ENCODE measurements around the gene MAG.
"Not testable (repeated sequence)": the region's sequence is repeated elsewhere in the genome, so short reads cannot be mapped to it uniquely, and the experiment has no call there.

Gene MAG

DNA sequence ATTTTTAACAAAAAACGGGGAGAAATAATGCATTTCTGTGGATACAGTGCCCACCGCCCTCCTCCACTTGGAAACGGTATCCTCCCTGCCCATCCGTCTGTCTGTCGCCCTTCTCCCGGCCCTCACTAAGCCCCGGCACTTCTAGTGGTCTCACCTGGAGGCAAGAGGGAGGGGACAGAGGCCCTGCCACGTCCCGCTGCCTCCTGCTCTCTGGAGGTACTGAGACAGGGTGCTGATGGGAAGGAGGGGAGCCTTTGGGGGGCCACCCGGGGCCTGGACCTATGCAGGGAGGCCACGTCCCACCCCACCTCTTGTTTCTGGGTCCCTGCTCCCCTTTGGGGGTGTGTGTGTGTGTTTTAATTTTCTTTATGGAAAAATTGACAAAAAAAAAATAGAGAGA lies 12.6 kb upstream of the MAG start:
- DNase-seq (ENCODE audit: low read depth in 2 of 3, low spot score in 2 of 3): no peak

DNA sequence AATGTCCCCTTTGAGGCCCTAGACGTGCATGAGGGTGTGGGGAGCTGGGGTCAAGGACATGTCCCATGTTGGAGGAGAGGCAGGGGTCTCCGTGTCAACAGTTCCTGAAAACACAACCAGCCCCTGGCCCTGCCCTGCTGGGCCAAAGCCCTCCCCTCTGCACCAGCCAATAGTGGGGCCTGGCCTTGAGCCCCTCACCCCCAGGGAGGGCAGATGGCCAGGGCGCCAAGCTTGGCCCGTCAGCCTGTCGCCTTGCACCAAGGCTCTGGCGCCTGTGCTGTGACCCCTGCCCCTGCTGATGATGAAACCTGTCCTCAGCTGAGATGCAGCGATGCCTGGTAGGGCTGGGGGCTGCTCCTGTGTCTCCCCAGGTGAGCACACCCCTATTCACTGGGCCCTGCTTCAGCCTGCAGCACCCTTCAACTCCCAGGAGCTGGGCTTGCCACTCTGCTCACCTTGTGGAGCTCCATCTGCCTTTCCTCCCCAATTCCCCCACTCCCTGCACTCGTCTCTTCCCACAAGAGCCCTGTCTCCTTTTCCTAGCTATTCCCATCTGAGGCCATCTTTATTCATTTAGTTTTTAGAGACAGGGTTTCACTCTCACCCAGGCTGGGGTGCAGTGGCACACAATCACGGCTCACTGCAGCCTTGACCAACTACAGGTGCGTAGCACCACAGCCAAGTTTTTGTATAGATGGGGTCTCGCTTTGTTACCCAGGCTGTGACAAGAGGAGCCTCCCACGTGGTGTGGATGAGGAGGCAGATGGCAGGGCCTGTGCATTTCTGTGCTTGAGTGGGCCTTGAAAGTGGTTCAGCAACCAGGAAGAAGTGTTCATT lies 11.8 kb upstream of the MAG start:
- no peak for DNase-seq (ENCODE audit: low read depth in 2 of 3, low spot score in 2 of 3)

DNA sequence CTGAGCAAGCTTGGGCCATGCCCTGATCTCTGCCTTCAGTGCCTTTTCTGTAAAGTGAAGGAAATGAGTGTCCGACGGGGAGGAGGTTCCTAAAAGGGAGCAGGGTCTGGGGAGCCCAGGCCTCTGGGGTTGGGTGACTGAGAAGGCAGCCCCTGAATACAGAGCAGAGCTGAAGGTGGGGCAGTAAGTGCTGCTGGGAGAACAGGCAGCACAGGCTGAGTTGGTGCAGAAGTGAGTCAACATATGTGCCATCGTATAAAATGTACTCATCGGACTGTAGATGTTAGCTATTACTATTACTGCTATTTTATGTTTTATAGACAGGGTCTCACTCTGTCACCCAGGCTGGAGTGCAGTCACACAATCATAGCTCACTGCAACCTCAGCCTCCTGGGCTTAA lies 10.7 kb upstream of the MAG start:
- DNase-seq (ENCODE audit: low read depth in 2 of 3, low spot score in 2 of 3): no peak

DNA sequence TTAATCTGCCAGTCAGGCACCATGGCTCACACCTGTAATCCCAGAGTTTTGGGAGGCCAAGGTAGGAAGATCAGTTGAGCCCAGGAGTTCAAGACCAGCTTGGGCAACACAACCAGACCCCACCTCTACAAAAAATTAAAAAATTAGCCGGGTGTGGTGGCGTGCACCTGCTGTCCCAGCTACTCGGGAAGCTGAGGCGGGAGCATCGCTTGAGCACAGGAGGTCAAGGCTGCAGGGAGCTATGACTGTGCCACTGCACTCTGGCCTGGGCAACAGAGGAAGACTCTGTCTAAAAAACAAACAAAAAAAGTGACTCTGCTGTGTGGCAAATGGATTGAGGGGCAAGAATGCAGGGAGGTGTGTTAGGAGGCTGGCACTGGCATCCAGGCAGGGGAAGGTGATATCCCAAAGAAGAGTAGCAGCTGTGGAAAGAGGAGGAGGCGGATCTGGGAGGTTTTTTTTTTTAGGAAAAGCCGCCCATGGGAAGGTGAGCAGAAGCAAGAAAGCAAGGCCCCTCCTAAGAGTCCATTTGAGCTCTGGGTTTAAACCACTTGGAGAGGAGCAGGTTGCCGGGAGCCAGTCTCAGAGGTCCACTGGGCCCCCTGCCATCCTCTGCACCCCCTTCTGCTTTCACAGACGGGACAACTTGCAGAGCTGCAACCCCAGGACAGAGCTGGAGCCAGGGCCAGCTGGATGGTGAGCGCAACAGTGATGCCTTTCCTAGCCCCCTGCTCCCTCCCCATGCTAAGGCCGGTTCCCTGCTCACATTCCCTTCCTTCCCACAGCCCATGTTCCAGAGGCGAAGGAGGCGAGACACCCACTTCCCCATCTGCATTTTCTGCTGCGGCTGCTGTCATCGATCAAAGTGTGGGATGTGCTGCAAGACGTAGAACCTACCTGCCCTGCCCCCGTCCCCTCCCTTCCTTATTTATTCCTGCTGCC lies 7.5 kb upstream of the MAG start:
- DNase-seq (ENCODE audit: low read depth in 2 of 3, low spot score in 2 of 3): no peak

DNA sequence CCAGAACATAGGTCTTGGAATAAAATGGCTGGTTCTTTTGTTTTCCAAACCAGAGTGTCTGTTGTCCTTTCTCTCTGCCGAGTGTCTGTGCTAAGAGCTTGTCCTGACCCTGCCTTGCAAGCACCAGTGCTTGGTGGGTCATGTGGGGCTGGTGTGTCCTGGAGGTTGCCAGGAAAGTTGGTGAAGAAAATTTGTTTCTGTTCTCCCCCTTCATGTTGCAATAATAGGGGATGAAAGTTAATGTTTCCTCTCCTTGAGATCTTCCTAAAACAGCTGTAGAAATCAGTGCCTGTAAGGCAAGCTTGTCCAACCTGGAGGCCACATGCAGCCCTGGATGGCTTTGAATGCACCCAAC lies 6.9 kb upstream of the MAG start:
- DNase-seq (ENCODE audit: low read depth in 2 of 3, low spot score in 2 of 3): no peak

DNA sequence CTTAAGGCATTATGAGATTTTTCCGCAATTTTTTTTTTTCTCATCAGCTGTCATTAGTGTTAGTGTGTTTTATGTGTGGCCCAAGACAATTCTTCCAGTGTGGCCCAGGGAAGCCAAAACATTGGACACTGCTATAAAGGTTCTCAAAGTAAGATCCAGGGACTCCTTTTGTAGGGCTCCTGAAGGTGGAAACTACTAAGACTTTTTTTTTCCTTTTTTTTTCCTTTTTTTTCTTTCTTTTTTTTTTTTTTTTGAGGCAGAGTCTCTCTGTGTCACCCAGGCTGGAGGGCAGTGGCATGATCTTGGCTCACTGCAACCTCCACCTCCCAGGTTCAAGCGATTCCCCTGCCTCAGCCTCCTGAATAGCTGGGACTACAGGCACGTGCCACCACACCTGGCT lies 6.5 kb upstream of the MAG start:
- DNase-seq (ENCODE audit: low read depth in 2 of 3, low spot score in 2 of 3): not testable (repeated sequence)

DNA sequence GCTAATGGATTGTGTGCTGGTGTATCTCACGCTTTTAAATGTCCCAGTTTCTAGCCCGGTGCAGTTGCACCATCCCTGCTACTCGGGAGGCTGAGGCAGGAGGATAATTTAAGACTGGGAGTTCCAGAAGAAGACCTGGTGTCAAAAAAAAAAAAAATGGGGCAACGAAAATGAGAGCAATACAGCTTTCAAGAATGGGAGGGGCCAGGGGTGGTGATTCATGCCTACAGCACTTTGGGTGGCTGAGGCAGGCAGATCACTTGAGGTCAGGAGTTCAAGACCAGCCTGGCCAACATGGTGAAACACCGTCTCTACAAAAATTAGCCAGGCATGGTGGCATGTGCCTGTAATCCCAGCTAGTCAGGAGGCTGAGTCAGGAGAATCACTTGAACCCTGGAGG lies 5.9 kb upstream of the MAG start:
- DNase-seq (ENCODE audit: low read depth in 2 of 3, low spot score in 2 of 3): not testable (repeated sequence)

DNA sequence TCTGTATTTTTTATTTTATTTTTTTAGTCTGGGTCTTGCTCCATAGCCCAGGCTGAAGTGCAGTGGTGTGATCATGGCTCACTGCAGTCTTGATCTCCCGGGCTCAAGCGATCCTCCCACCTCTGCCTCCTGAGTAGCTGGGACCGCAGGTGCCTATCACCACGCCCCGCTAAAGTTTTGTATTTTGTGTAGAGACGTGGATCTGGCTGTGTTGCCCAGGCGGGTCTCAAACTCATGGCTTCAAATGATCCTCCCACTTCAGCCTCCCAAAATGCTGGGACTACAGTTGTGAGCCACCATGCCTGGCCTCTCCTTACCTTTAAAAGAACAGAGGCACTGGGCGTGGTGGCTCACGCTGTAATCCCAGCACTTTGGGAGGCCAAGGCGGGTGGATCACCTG lies 4.2 kb upstream of the MAG start:
- DNase-seq (ENCODE audit: low read depth in 2 of 3, low spot score in 2 of 3): no peak

DNA sequence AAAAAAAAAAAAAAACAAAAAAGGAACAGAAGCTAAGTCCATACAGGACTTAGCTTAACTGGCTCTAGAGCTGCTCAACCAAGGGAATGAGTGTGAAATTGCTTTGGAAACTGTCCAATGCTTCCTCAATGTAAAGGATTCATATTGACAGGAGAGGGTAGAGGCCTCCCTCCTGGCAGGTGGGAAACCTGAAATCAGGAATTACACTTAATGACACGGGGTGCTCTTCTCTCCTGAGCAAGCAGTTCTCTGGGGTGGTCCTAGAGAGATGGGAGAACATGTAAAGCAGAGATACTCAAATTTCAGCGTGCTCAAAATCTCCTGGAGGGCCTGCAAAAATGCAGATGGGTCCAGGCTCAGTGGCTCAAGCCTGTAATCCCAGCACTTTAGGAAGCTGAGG lies 3.6 kb upstream of the MAG start:
- no peak for DNase-seq (ENCODE audit: low read depth in 2 of 3, low spot score in 2 of 3)

DNA sequence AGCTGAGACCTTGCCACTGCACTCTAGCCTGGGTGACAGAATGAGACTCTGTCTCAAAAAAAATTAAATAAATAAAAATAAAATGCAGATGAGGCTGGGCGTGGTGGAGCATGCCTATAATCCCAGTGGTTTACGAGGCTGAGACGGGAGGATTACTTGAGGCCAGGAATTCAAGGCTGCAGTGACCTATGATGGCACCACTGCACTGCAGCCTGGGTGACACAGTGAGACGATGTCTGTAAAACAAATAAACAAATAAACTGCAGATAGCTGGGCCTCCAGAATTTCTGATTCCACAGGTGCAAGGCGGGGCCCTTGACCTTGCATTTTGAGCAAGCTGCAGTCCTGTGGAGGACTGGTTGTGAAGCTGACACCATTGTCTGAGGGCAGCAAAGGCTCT lies 3.1 kb upstream of the MAG start:
- DNase-seq (ENCODE audit: low read depth in 2 of 3, low spot score in 2 of 3): no peak

DNA sequence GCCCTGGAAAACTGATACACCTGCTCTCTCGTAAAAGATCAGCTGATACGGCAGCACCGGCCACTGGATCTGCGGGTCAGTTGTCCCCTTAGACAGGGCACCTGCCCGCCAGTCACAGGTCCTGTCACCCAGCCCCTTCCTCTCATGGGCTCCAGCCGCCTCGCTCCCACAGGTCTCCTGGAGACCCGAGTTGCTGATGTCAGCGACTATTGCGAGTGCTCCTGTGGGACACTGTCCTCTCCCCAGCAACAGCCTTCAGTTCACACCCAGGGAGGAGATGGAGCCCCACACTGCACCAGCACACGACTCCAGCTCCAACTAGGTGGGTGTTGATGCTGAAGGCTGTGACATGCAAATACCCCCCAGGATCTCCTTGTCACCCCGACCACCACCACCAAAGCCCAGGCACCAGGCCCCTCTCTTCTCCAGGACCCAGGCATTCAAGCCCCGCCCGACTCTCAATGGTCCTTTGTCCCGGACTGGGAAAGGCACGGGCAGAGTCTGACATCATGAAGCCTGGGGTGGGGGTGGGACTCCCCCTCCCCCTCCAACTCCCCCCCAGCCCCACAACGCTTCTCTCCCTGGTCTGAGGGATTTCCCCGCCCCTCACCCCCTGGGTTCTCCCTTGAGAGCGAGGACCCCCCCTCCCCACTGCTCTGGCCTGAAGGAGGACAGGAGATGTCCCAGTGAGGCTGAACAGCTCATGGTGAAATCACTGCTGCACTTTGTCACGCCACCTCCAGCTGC lies 1.4 kb upstream of the MAG start:
- DNase-seq (ENCODE audit: low read depth in 2 of 3, low spot score in 2 of 3): no peak

DNA sequence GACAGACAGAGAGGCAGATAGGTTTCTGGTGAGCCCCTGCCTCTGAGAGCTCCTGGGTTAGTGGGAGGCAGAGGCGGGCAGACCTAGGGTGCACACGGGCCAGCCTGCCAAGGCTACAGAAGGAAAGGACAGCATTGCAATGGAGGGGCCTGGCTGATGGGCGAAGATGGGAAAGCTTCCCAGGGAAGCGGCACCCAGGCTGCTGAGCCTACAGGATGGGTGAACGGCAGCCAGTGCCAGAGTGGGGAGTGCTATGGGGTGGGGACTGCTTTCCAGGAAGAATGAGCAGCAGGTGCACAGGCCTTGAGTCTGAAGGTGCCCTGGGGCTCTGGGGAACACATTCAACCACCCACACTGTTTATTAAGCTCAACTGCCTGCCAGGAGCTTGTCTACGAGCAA lies 702 bp upstream of the MAG start:
- no peak for DNase-seq (ENCODE audit: low read depth in 2 of 3, low spot score in 2 of 3)

DNA sequence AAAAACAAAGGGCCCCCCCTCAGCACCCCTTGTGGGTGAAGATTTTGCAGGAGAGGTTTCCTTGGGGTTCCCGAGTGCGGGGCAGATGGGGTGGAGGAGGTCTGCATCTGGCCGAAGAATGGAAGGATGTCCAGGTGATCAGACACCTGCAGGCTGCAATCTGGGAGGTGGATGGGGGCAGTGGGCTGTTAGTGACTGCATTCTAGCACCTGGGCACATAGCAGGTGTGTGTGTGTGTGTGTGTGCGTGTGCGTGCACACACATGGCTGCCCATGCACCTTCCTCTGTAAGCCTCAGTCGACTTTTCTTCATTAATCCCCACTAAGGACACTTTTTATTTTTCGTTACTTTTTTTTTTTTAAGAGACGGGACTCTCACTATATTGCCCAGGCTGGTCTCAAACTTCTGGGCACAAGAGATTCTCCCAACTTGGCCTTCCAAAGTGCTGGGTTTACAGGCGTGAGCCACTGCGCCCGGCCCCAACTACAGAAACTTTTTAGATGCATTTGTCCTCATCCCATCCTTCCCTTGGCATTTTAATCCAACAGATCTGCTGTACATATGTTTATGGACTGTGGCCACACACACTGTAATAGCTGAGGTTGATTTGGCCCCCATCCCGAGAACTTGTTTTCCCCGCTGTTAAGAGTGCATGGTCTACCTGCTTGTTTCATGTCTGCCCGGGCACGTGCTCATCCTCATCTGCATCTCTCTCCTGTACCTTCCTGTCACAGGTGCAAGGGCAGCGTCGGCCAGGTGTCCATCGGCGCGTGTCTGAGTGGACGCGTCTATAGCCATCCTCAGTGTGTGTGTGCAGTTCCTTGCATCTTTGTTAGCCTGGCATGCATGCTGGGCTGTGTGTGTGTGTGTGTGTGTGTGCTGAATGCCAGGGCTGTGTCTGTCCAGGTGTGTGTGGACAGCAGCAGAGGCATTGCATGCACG lies 731 bp downstream of the MAG start:
- no peak for DNase-seq (ENCODE audit: low read depth in 2 of 3, low spot score in 2 of 3)

DNA sequence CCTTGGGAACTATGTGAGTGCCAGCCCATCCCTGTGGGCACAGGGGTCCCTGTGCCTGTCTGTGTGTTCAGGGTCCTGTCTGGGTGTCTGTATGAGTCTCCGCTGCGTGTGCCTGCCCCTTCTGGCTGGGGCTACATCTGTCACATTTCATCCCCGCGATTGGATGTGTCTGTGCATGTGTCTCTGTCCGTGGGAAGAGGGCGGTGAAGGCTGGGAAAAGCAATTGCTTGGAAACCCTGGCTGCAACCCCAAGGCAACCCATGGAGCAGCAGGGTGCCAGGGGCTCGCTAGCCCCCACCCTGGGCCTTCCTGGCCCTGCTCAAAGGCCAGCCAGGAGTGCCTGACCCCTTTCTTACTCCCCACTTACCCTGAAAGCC lies 1.4 kb downstream of the MAG start:
- no peak for DNase-seq (ENCODE audit: low read depth in 2 of 3, low spot score in 2 of 3)

DNA sequence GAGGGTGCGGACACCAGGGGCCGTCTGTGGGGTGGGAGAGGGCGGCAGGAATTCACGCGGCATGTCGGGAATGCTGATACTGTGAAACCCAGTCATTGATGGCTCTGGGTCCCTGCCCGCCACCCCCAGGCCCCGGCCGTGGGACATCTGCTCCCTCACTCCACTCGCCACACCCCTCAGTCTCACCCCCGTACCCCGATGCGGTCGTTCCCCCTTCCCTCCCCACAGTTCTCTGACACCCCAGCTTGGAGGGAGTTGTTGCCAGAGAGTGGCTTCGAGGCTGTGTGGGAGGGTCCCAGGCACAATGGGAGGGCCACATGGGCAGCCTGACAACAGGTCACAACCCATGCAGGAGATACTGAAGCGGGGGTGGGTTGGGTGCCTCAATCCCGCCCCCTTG lies 1.8 kb downstream of the MAG start:
- DNase-seq (ENCODE audit: low read depth in 2 of 3, low spot score in 2 of 3): no peak

DNA sequence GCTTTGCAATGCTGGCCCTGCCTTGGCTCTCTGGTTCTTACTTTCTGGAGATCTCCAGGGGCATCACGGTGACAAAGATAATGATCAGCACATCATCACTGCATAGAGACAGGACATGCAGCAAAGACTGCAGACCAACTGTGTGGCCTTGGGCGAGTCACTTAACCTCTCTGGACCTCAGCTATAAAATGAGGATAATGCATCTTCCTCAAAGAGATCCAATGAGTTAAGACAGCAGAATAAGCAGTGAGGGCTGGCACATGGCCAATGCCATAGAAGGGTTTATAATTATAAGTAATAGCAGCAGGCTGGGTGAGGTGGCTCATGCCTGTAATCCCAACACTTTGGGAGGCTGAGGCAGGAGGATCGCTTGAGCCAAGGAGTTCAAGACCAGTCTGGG lies 2.4 kb downstream of the MAG start:
- DNase-seq (ENCODE audit: low read depth in 2 of 3, low spot score in 2 of 3): no peak

DNA sequence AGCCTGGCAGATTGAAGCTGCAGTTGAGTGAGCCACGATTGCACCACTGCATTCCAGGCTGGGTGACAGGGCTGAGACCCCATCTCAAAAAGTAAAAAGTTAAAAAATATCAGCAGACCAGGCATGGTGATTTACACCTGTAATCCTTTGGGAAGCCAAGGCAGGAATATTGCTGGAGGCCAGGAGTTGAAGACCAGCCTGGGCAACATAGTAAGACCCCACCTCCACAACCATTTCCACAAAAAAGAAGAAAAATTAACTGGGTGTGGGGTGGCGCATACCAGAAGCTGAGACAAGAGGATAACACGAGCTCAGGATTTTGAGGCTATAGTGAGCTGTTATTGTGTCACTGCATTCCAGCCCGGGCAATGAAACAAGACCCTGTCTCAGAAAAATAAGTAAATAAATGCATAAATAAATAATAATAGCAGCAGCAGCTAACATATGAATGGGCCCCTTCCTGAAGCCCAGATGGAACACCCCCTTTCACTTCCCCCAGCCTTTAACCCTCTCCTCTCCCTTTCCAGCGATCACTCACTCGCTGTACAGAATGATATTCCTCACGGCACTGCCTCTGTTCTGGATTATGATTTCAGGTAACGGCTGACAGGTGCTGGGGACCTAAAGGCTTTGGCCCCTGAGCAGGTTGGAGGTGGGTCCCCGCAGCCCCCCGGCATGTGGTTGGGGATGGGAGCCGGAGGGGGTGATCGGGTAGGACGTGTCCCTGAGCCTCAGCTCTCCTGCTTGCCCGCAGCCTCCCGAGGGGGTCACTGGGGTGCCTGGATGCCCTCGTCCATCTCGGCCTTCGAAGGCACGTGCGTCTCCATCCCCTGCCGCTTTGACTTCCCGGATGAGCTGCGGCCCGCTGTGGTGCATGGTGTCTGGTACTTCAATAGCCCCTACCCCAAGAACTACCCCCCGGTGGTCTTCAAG lies 3.2 kb downstream of the MAG start:
- DNase-seq (ENCODE audit: low read depth in 2 of 3, low spot score in 2 of 3): no peak

DNA sequence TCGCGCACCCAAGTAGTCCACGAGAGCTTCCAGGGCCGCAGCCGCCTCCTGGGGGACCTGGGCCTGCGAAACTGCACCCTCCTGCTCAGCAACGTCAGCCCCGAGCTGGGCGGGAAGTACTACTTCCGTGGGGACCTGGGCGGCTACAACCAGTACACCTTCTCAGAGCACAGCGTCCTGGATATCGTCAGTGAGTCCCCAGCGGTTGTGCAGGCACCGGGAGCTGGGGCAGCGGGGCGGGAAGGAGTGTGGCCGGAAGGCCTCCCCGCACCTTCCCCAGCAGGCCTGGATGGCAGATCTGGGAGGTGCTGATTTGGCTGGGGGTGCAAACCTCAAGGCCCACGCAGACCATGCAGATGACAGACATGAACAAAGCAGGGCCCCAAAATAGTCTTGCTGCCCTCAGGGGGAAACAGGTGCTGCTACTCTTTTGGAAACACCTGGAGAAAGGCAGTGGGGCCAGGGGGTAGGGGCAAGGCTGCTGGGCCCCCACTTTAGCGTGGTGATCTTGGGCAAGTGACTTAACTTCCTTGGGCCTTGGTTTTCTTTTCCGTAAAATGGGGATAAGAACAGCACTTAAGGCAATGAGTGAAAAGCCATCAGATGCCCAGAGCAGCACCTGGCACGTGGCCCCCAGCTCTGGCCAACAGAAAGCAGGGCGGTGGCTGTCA lies 4.0 kb downstream of the MAG start:
- DNase-seq (ENCODE audit: low read depth in 2 of 3, low spot score in 2 of 3): peak in 1 of 3 experiments; percentile 9

Measured in activated CD8-positive, alpha-beta memory T cell treated with anti-CD3 and anti-CD28 coated beads for 48 hours (primary cell).